ENCODE results near the gene ERAL1.
"Not testable (repeated sequence)": the region's sequence is repeated elsewhere in the genome, so short reads cannot be mapped to it uniquely, and the experiment has no call there.

Gene ERAL1

DNA sequence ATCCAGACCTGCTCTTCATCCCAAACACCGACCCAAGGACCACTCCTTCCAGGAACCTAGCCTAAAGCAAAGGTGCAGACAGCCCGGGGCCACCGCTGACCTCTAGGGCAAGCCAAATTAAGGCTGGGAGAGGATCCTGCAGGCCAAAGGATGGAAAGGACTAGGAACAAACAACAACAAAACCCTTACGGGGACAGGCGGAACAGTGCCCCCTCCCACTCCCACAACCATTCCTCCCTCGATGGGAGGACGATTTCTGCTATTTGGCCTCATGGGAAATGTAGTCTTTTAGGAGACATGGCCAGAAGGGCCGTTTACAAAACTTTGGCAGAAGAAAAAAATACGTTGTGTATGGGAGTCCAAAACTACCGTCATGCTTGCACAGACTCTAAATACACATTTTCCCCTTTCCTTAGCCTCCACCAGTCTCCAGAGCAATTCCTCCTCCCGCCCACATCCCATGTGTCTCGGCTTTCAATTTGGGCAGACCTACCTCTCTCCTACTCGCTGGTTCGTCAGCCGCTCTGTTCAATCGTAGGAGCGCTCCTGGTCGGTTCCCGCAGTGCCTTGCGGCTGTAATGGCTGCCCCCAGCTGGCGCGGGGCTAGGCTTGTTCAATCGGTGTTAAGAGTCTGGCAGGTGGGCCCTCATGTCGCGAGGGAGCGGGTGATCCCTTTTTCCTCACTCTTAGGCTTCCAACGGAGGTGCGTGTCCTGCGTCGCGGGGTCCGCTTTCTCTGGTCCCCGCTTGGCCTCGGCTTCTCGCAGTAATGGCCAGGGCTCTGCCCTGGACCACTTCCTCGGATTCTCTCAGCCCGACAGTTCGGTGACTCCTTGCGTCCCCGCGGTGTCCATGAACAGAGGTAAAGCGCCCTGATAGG, at the start of gene ERAL1:
ERAL1 (plus strand) TSS at position 560 of the 879 bp plus-strand sequence; CDS start at position 579, 19 bp downstream.
- DNase-seq (ENCODE audit: low read depth), result peak; percentile 94

GRCh38 chr17:28807925-28808634, 46.7 kb upstream of the ERAL1 start:
- DNase-seq (ENCODE audit: low read depth), result peak; percentile 94

DNA sequence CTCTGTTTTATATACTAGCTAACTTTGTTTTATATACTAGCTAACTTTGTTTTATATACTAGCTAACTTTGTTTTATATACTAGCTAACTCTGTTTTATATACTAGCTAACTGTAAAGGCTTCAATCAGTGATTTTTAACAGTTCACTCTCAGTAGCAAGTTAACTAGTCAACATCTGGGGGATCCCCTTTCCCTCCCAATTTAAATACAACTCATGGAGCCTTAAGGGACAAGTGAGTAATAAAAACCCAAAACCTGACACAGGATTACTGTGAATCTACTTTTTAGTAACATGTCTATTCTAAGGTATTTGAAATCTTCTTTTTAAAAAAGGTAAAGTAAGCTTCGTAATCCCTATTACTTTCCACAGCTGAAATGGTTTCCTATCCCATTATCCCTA, 44.4 kb upstream of the ERAL1 start:
- DNase-seq (ENCODE audit: low read depth), result no peak

DNA sequence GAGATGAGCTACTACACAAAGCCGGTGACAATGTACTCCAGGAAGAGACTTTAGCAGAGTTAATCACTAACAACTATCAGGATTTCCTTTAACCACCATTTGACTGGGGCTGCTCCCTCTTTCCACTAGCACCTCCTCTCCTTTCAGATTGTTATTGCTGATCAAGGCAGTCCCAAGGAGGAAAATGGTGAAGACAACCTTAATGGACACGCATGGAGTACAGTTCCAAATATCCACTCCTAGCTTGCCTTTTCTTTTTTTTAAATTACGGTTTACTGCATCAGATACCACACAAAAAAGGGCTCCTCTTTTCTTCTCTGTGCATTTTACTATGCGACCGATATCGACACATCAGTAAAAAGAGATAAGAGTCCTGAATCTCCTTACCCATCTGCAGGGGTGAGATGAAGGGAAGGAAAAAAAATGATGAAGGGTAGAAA, 43.1 kb upstream of the ERAL1 start:
- peak; percentile 54 for DNase-seq (ENCODE audit: low read depth)

GRCh38 chr17:28812091-28812747, 42.6 kb upstream of the ERAL1 start:
- peak; percentile 98 for DNase-seq (ENCODE audit: low read depth)

DNA sequence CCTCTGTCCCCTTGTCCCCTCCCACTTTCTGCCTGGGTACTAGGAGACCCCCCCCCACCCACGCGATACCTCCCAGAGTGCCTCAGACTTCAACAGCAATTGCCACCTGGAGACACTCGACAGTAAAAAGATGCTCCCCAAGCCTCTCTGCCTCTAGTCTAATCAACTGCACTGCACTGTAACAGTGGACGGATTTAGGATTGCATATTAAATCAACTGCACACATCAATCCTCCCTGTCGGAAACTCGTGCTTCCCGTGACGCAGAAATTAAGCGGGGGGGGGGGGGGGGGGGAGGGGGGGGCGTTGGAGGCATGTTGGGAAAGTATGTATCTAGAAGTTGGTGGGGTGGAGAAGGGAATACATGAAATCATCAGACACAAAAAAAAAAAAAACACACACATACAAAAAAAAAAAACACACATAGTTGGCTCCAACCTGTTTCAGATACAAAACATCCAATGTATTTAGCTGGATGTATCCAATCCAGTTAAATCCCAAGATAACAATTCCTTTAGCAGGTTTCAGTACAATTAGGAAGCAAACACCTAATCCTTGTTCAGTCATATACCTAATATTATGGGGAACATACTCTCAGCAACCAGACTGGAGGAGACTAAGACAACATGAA, 42.0 kb upstream of the ERAL1 start:
- peak; percentile 60 for DNase-seq (ENCODE audit: low read depth)

DNA sequence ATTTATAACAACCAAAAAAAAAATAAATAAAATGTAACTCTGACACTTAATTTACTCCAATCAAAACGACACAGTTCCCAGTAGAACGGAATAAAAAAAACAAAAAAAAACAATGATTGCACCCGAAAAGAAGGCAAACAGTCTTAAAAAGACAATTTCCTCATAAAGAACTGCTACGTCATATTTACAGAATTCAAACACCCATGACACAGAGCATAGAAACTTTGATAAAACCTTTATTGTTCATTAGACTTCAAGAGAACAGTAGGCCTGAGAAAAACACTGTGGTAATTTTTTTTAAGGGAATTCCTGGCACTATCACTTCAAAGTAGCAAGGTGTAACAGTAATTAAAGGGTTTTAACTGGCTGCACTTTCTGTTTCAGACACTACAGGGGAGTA, 38.3 kb upstream of the ERAL1 start:
- DNase-seq (ENCODE audit: low read depth), result no peak

DNA sequence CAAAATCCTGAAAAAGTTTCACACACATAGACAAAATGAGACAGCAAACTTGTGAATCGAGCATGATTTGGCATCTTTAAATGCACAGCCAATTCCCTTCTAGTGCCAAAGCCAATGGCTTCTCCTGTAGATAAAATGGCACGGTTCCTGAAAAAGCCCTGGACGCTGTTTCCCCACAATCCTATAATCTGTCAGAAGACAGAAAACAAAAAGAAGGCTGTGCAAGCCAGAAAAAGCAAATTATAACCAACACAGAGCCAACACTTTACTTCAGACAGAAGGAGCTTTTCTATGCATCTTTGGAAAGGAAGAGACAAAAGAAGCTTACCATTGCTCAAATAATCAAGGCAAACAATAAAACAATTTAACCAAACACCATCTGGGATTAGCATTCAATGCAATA, 36.0 kb upstream of the ERAL1 start:
- no peak for DNase-seq (ENCODE audit: low read depth)

- no peak for DNase-seq (ENCODE audit: low read depth)
Observed at GRCh38 chr17:28819582-28819981, 35.2 kb upstream of the ERAL1 start.

- DNase-seq (ENCODE audit: low read depth), result no peak
Observed at GRCh38 chr17:28827672-28828071, 27.1 kb upstream of the ERAL1 start.

DNA sequence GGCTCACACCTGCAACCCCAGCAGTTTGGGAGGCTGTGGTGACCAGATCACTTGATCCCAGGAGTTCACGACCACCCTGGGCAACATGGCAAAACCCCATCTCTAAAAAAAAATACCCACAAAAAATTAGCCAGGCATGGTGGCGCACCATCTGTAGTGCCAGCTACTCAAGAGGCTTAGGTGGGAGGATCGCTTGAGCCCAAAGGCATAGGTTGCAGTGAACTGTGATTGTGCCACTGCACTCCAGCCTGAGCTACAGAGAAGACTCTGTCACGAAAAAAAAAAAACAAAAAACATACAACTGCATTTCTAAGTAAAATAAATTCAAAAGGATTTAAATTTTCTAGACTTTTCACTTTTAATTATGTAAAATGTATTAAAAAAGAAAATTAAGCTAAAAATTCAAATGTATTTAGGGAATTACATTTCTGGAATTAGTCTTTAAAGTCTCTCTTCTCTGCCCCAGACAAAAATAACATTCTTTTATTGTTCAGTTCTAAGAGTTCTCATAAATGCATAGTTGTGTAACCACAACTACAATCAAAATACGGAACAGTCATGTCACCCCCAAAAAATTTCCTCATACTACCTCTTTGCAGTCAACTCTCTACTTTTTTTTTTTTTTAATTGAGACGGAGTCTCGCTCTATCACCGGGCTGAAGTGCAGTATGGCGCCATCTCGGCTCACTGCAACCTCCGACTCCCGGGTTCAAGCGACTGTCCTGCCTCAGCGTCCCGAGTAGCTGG, 26.3 kb upstream of the ERAL1 start:
- peak; percentile 77 for DNase-seq (ENCODE audit: low read depth)

GRCh38 chr17:28834420-28834819, 20.4 kb upstream of the ERAL1 start:
- no peak for DNase-seq (ENCODE audit: low read depth)

- not testable (repeated sequence) for DNase-seq (ENCODE audit: low read depth)
Observed at GRCh38 chr17:28836541-28836940, 18.3 kb upstream of the ERAL1 start.

GRCh38 chr17:28839221-28839620, 15.6 kb upstream of the ERAL1 start:
- peak; percentile 40 for DNase-seq (ENCODE audit: low read depth)

DNA sequence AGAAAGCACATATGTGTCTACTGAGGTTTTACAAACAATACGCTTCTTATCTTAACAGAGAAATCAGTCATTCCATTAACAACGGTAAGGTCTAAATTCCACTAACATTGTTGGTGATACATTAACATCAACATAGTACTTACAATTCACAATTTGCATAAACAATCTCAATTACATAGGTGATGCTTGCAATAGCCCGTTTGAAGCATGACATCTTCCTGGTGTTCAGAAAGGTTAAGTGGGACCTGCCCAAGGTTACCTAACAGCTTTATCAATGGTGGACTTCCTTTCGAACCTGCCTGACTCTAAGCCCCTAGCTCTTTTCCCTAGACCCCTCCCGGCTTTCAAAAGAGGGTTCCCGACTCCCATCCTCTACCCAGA, 12.9 kb upstream of the ERAL1 start:
- DNase-seq (ENCODE audit: low read depth), result no peak

- DNase-seq (ENCODE audit: low read depth), result peak; percentile 70
Observed at GRCh38 chr17:28842282-28843012, 12.4 kb upstream of the ERAL1 start, which contains the start of gene FAM222B. TSS of gene FAM222B (minus strand) at chr17:28842790. CDS start at chr17:28766667, 76,123 bp downstream.

DNA sequence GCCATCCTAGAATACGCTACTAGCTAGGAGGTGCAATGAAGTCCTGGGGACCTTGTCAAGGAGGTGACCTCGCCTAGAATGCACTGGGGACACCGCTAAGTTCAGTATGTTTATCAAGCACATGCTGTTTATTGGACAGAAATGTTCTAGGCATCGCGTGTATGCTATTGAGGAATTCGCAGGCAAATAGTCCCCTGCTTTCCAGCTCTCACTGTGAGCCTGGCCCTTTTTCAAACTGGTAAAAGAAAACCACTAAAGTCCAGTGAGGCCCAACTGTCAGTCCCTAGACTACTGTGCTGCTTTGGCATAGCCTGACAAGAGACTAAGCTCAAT, 11.0 kb upstream of the ERAL1 start:
- no peak for DNase-seq (ENCODE audit: low read depth)

GRCh38 chr17:28846231-28846630, 8.6 kb upstream of the ERAL1 start:
- DNase-seq (ENCODE audit: low read depth), result no peak

- not testable (repeated sequence) for DNase-seq (ENCODE audit: low read depth)
Observed at GRCh38 chr17:28846699-28847098, 8.1 kb upstream of the ERAL1 start.

- not testable (repeated sequence) for DNase-seq (ENCODE audit: low read depth)
Observed at GRCh38 chr17:28848667-28849066, 6.1 kb upstream of the ERAL1 start.

- DNase-seq (ENCODE audit: low read depth), result no peak
Observed at GRCh38 chr17:28849281-28849680, 5.5 kb upstream of the ERAL1 start.
